ENCODE data around the gene IFNG. TPM values are rescaled to one million over a fixed set of nuclear protein-coding genes. Genes with fewer than 3 reads are reported as not detected.
"Not testable (repeated sequence)": the region's sequence is repeated elsewhere in the genome, so short reads cannot be mapped to it uniquely, and the experiment has no call there.

The IFNG gene
- total RNA-seq (2014; rRNA removed; shearing (Covaris generic)) = not detected in 2 replicates

GRCh38 chr12:68159681-68160304 lies at the start of gene IFNG:
TSS of gene IFNG (minus strand) at chr12:68159740. CDS start at chr12:68159615, 125 bp downstream.
- DNase-seq (ENCODE audit: low spot score) = no peak

GRCh38 chr12:68209048-68209728 lies 49.6 kb upstream of the IFNG start:
- DNase-seq (ENCODE audit: low spot score) = not testable (repeated sequence)

- no peak for DNase-seq (ENCODE audit: low spot score)
Measured at GRCh38 chr12:68207276-68207675, 47.7 kb upstream of the IFNG start.

GRCh38 chr12:68206446-68206845 lies 46.9 kb upstream of the IFNG start:
- DNase-seq (ENCODE audit: low spot score) = no peak

GRCh38 chr12:68203460-68203875 lies 43.9 kb upstream of the IFNG start:
- no peak for DNase-seq (ENCODE audit: low spot score)

- DNase-seq (ENCODE audit: low spot score) = peak; percentile 43
Measured at GRCh38 chr12:68200854-68201253, 41.3 kb upstream of the IFNG start.

- DNase-seq (ENCODE audit: low spot score) = no peak
Measured at GRCh38 chr12:68199127-68199526, 39.6 kb upstream of the IFNG start.

GRCh38 chr12:68198507-68199086 lies 39.1 kb upstream of the IFNG start:
- DNase-seq (ENCODE audit: low spot score) = no peak

- no peak for DNase-seq (ENCODE audit: low spot score)
Measured at GRCh38 chr12:68190301-68190700, 30.8 kb upstream of the IFNG start.

GRCh38 chr12:68189821-68190242 lies 30.3 kb upstream of the IFNG start:
- DNase-seq (ENCODE audit: low spot score) = peak; percentile 14

- DNase-seq (ENCODE audit: low spot score) = no peak
Measured at GRCh38 chr12:68185598-68185997, 26.1 kb upstream of the IFNG start.

GRCh38 chr12:68180792-68181744 lies 21.5 kb upstream of the IFNG start:
- no peak for DNase-seq (ENCODE audit: low spot score)

GRCh38 chr12:68178774-68179439 lies 19.4 kb upstream of the IFNG start:
- DNase-seq (ENCODE audit: low spot score) = no peak

GRCh38 chr12:68178184-68178583 lies 18.6 kb upstream of the IFNG start:
- no peak for DNase-seq (ENCODE audit: low spot score)

GRCh38 chr12:68177562-68177961 lies 18.0 kb upstream of the IFNG start:
- no peak for DNase-seq (ENCODE audit: low spot score)

GRCh38 chr12:68176257-68176656 lies 16.7 kb upstream of the IFNG start:
- no peak for DNase-seq (ENCODE audit: low spot score)

- DNase-seq (ENCODE audit: low spot score) = no peak
Measured at GRCh38 chr12:68175557-68176061, 16.1 kb upstream of the IFNG start.

- not testable (repeated sequence) for DNase-seq (ENCODE audit: low spot score)
Measured at GRCh38 chr12:68174761-68175160, 15.2 kb upstream of the IFNG start.

- no peak for DNase-seq (ENCODE audit: low spot score)
Measured at GRCh38 chr12:68173792-68174191, 14.3 kb upstream of the IFNG start.

GRCh38 chr12:68170726-68171125 lies 11.2 kb upstream of the IFNG start:
- DNase-seq (ENCODE audit: low spot score) = no peak

Data from HT-29 (cell line).